Adrenal gland (tissue), 12 donors: ENCODE results near the gene RTTN. TPM values are rescaled to one million over a fixed set of nuclear protein-coding genes. Genes with fewer than 3 reads are reported as not detected.

Source experiments
- DNase-seq, 7 donors: peaks; one replicate each; pipeline ENCODE4 v3.0.0-alpha.2; 2019 to 2020
- H3K27ac ChIP-seq, 5 donors: fragments of 200-600 bp; sonication (generic) in 4 of 5; 1 replicate in 3 of 5; 2 replicates in 2 of 5; pipeline versions ENCODE4 v1.5.1 to v1.8.0; 2016 to 2020; ENCODE audit warnings: mild to moderate bottlenecking in 1 of 5
- H3K27me3 ChIP-seq: fragments of 200-600 bp; 2 replicates; pipeline ENCODE4 v1.8.0; 2021
- H3K36me3 ChIP-seq, 2 donors: fragments of 200-600 bp; replicated peaks in 1 of 2; 1 replicate in 1 of 2; 2 replicates in 1 of 2; pipeline versions ENCODE4 v1.5.1 to v1.8.0; 2018 to 2022
- H3K4me1 ChIP-seq, 2 donors: fragments of 200-600 bp; replicated peaks in 1 of 2; 1 replicate in 1 of 2; 2 replicates in 1 of 2; pipeline versions ENCODE4 v1.5.1 to v1.8.0; 2018 to 2021
- H3K4me3 ChIP-seq, 4 donors: fragments of 200-600 bp; sonication (generic) in 3 of 4; one replicate each; pipeline ENCODE4 v1.5.1; 2016 to 2018
- H3K9me3 ChIP-seq, 3 donors: fragments of 200-600 bp; sonication (generic) in 1 of 3; replicated peaks in 1 of 3; 1 replicate in 2 of 3; 2 replicates in 1 of 3; pipeline versions ENCODE4 v1.5.1 to v1.8.0; 2016 to 2021
- CTCF ChIP-seq, 6 experiments: fragments of 450-650 bp in 4 of 6; fragments of 200-600 bp in 2 of 6; sonication (generic) in 1 of 6; IDR thresholded peaks; 1 replicate in 5 of 6; 2 replicates in 1 of 6; pipeline versions ENCODE4 v1.5.1 to v1.8.0; 2016 to 2021; ENCODE audit warnings: antibody characterized with exemption in 6 of 6, mild to moderate bottlenecking in 2 of 6, moderate library complexity in 1 of 6
- POLR2A ChIP-seq, 2 donors: fragments of 450-650 bp; IDR thresholded peaks; one replicate each; pipeline ENCODE4 v1.6.1; 2017; ENCODE audit warnings: antibody characterized with exemption in 2 of 2, mild to moderate bottlenecking in 2 of 2, moderate library complexity in 1 of 2
- WGBS, 4 donors: extraction: QIAGEN DNeasy Blood & Tissue Kit in 2 of 4; methylation state at CpG; one replicate each; pipeline versions ENCODE4 v1.1.5 to v1.1.7; 2013 to 2017; 5-methylcytosine and 5-hydroxymethylcytosine counted together
- intact Hi-C, 2 donors: fragments of 100-400 bp; cut with DNase I; formaldehyde crosslinking; loops; one replicate each; pipeline versions ENCODE4 v1.14.1 to v1.15.0; 2022 to 2023
- polyA plus RNA-seq, 3 donors: library from polyadenylated mRNA; stranded (reverse); fragments of 200-250 nt in 2 of 3; fragments of 350-450 nt in 1 of 3; fragmentation: Illumina TruSeq in 1 of 3; extraction: RNeasy Lipid Tissue Mini Kit (QIAGEN cat#74804) in 1 of 3; gene quantifications; one replicate each; pipeline ENCODE4 v1.2.3, GENCODE V29; 2013 to 2014
- total RNA-seq, 9 donors: library from RNA; depleted of rRNA in 4 of 9; stranded (reverse); fragments of >200 nt in 4 of 9; fragments of 120-200 nt in 1 of 9; fragmentation: NEBNext Ultra II Directional in 1 of 9; extraction: Animal tissue kit (Norgen Biotek cat#: 25700) in 1 of 9; gene quantifications; one replicate each; pipeline versions ENCODE4 v1.1.0 to v1.2.4, GENCODE V29; 2013 to 2023
- donor health status: healthy with polysubstance abuse.
- donor health status: Bipolar disorder and iron deficiency.
- donor health status: DM: yes; HTN: yes; CAD: no.
- donor health status: DM: no; HTN: no; CAD: no.
- donor health status: DM: no; HTN: no; CAD: no.
- donor health status: DM: yes; HTN: yes; CAD: no.

The RTTN gene
- total and polyA plus RNA-seq, 12 donors: 4.0 to 22.5 (median 7.5) TPM

DNA sequence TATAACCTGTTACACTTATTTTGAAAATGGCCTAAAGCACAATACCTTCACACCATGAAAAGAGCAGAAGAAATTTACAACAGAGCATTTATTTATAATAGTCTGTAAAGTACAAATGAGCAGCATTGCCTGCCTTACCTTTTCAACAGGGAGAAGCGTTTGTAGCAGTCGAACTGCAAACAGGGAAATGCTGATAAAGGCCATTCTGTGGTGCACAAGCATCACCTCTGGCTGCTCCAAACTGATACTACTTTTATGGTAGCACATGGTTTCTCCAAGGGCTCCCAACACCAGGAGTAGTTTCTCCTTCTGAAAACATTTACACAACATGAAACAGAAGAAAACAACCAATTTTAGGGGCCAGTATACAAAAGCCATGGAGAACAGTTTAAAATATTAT, 28.9 kb downstream of the RTTN start:
- Histone ChIP-seq H3K4me3 (no peak overlapping the region), H3K4me1 (peaks cover 7 to 10% of the 10 kb centered on the region in 2 donors), H3K9me3 (no peaks in the 10 kb centered on the region), H3K27me3 (no peaks in the 10 kb centered on the region), H3K36me3 (no peaks in the 10 kb centered on the region), H3K27ac (no peak overlapping the region)
- intact Hi-C loops: no loop called here
- TF ChIP-seq CTCF (IDR thresholded peaks at IDR 0.05): no peak
- no peak for TF ChIP-seq POLR2A (IDR thresholded peaks at IDR 0.05)
- WGBS, 4 donors: 91 to 94% (median 92%) methylated on average over 2 of the region's 2 CpGs
- no peak for DNase-seq

GRCh38 chr18:70175216-70175615, 30.3 kb downstream of the RTTN start:
- H3K27me3 ChIP-seq: no peaks in the 10 kb centered on the region
- no peak overlapping the region for H3K4me3 ChIP-seq
- no peak for DNase-seq
- H3K36me3 ChIP-seq: no peaks in the 10 kb centered on the region
- H3K9me3 ChIP-seq: no peaks in the 10 kb centered on the region
- TF ChIP-seq CTCF (IDR thresholded peaks at IDR 0.05) (no peak), POLR2A (IDR thresholded peaks at IDR 0.05) (no peak)
- intact Hi-C loops: no loop called here
- H3K27ac ChIP-seq: no peak overlapping the region
- H3K4me1 ChIP-seq: peaks cover 0 to 4% of the 10 kb centered on the region in 2 donors
- WGBS, 4 donors: 85 to 90% (median 90%) methylated on average over 2 of the region's 2 CpGs

DNA sequence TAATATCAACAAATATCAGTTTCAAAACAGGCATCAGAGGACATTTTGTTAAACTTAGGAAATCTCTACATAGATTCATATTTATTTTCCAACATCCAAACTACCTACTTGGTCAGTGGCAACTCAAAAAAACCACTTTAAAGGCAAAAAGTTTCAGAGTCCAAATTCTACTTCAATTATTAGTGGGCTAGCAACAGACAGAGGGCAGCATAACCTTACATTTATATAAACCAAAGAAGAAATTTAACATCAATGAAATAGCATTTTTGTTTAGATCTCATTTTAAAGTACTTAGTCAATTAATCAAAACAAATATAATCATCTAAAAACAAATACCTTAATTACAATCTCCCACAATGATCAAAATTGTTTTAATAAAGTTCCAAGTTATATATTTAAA, 33.3 kb downstream of the RTTN start:
- Histone ChIP-seq H3K4me3 (no peak overlapping the region), H3K4me1 (peaks cover 0 to 4% of the 10 kb centered on the region in 2 donors), H3K27ac (no peak overlapping the region), H3K9me3 (no peaks in the 10 kb centered on the region), H3K27me3 (no peaks in the 10 kb centered on the region), H3K36me3 (no peaks in the 10 kb centered on the region)
- DNase-seq: no peak
- intact Hi-C loops: no loop called here
- TF ChIP-seq POLR2A (IDR thresholded peaks at IDR 0.05) (no peak), CTCF (IDR thresholded peaks at IDR 0.05) (peak; percentile 17 to 50 (median 37))

DNA sequence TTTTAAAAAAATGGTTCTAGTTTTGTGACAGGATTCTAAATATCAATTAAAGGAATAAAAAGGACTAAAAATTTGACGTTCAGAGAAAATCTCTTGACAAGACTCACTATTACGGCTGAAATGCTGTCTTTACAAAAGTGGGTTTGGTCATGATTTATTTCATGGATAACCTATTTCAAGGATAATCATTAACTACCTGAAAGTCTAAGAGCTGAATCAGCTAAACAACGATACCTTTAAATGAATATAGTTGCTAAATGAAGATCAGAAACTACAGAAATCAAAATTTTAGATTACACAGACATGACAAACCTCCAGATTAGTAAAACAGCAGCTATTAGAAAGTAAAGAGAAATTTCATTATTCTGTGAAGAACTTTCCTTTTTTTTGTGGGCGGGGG, 35.7 kb downstream of the RTTN start:
- intact Hi-C loops: no loop called here
- no peaks in the 10 kb centered on the region for H3K36me3 ChIP-seq

More for the DNA sequence above, 35.7 kb downstream of the RTTN start:
- Histone ChIP-seq H3K4me3 (no peak overlapping the region), H3K27me3 (no peaks in the 10 kb centered on the region), H3K4me1 (peaks cover 8% of the 10 kb centered on the region in 2 donors), H3K27ac (no peak overlapping the region), H3K9me3 (peaks cover 0 to 7% (median 0%) of the 10 kb centered on the region in 3 donors)
- TF ChIP-seq CTCF (IDR thresholded peaks at IDR 0.05) (no peak), POLR2A (IDR thresholded peaks at IDR 0.05) (no peak)
- no peak for DNase-seq
- whole genome bisulfite sequencing, 4 donors: 93 to 97% (median 94%) methylated on average over 4 of the region's 4 CpGs
